OCI-LY7 (cell line): ENCODE results near the gene CTBP1. TPM values are rescaled to one million over a fixed set of nuclear protein-coding genes. Genes with fewer than 3 reads are reported as not detected.

Source experiments
- BruUV-seq: library from RNA; stranded (reverse); fragments of 400-500 nt; replicated peaks from 2 replicates; lab custom pipeline; 2021; lab: Mats Ljungman, UMichigan
- CTCF ChIA-PET: fragments of 300-600 bp; sonication (Branson Sonifier 250); formaldehyde crosslinking; loops from one replicate; lab custom pipeline; 2022; ENCODE audit warnings: antibody characterized with exemption; ENCODE audit not compliant: unreplicated experiment; lab: Charles Lee
- POLR2A ChIA-PET: fragments of 300-600 bp; sonication (Branson Sonifier 250); formaldehyde crosslinking; loops from one replicate; lab custom pipeline; 2022; ENCODE audit warnings: antibody characterized with exemption; lab: Charles Lee
- DNase-seq: peaks from one replicate; pipeline ENCODE4 v3.0.0-alpha.2; 2015; ENCODE audit warnings: low spot score
- H2AFZ ChIP-seq: fragments of 200-600 bp; sonication (generic), shearing (Covaris generic); 2 replicates; pipeline ENCODE4 v1.6.1; 2014; ENCODE audit warnings: mild to moderate bottlenecking, antibody characterized with exemption, low read length, moderate library complexity
- H3K27ac ChIP-seq: fragments of 200-600 bp; sonication (generic); 2 replicates; pipeline ENCODE4 v1.5.1; 2014; ENCODE audit warnings: mixed run types, low read depth, mild to moderate bottlenecking, moderate library complexity, low read length, inconsistent platforms; ENCODE audit not compliant: poor library complexity, severe bottlenecking
- H3K36me3 ChIP-seq: fragments of 200-600 bp; sonication (generic); 2 replicates; pipeline ENCODE4 v1.6.1; 2014; ENCODE audit warnings: mild to moderate bottlenecking, antibody characterized with exemption, low read length, moderate library complexity, mixed read lengths; ENCODE audit not compliant: insufficient read depth
- H3K4me1 ChIP-seq: fragments of 200-600 bp; sonication (generic); 2 replicates; pipeline ENCODE4 v1.5.1; 2014; ENCODE audit warnings: mild to moderate bottlenecking, low read length; ENCODE audit not compliant: insufficient read depth, poor library complexity, severe bottlenecking
- H3K4me2 ChIP-seq: fragments of 200-600 bp; sonication (generic); 2 replicates; pipeline ENCODE4 v1.6.1; 2014; ENCODE audit warnings: mild to moderate bottlenecking, low read length
- H3K4me3 ChIP-seq: fragments of 200-600 bp; sonication (generic); 2 replicates; pipeline ENCODE4 v1.5.1; 2014; ENCODE audit warnings: mild to moderate bottlenecking, low read depth, low read length; ENCODE audit not compliant: poor library complexity, severe bottlenecking
- H3K79me2 ChIP-seq: fragments of 200-600 bp; sonication (generic); 2 replicates; pipeline ENCODE4 v1.6.1; 2016; ENCODE audit warnings: low read depth, mild to moderate bottlenecking, low read length, moderate library complexity, mixed read lengths; ENCODE audit not compliant: insufficient read depth
- H3K9me2 ChIP-seq: fragments of 200-600 bp; sonication (generic); 2 replicates; pipeline ENCODE4 v1.6.1; 2016; ENCODE audit warnings: mild to moderate bottlenecking, low read length, mixed read lengths; ENCODE audit not compliant: insufficient read depth
- H3K9me3 ChIP-seq: fragments of 200-600 bp; sonication (generic); 2 replicates; pipeline ENCODE4 v1.6.1; 2014; ENCODE audit warnings: mild to moderate bottlenecking, mixed run types, low read length, mixed read lengths
- H4K20me1 ChIP-seq: fragments of 200-600 bp; sonication (generic); 2 replicates; pipeline ENCODE4 v1.6.1; 2014; ENCODE audit warnings: mild to moderate bottlenecking, antibody characterized with exemption, low read length, moderate library complexity, mixed read lengths; ENCODE audit not compliant: insufficient read depth
- EZH2phosphoT487 ChIP-seq: fragments of 200-600 bp; sonication (generic); IDR thresholded peaks from 2 replicates; pipeline ENCODE4 v1.6.1; 2018; ENCODE audit warnings: low read depth, borderline replicate concordance, mild to moderate bottlenecking, mixed run types, antibody characterized with exemption, low read length, moderate library complexity, mixed read lengths
- intact Hi-C: fragments of 100-400 bp; cut with micrococcal nuclease; formaldehyde crosslinking; loops from one replicate; pipeline ENCODE4 v1.10.0; 2022; ENCODE audit not compliant: unreplicated experiment
- total RNA-seq, 2 experiments: library from RNA; depleted of rRNA in 1 of 2; stranded (reverse); fragments of >200 nt in 1 of 2; shearing (Covaris generic) in 1 of 2; gene quantifications; 2 replicates each; pipeline ENCODE4 v1.2.3, GENCODE V29; 2014 to 2022
- TF ChIP-seq, protein P1 (sequence below): fragments of 200-600 bp; sonication (generic); conservative IDR thresholded peaks from 2 replicates; pipeline ENCODE4 v1.5.1; 2014; ENCODE audit warnings: mild to moderate bottlenecking, antibody characterized with exemption, low read length, moderate library complexity, mixed read lengths

Gene CTBP1
- total RNA-seq, 2 experiments from 2014 or later = 238 to 311 TPM

GRCh38 chr4:1210241-1210841 lies 38.6 kb downstream of the CTBP1 start:
- Histone ChIP-seq H3K9me3 (no peaks in the 10 kb centered on the region), H2AFZ (no peak overlapping the region), H3K4me2 (no peak overlapping the region), H3K36me3 (peaks cover 65% of the 10 kb centered on the region), H3K4me3 (no peak overlapping the region), H3K27ac (no peak overlapping the region), H3K79me2 (no peaks in the 10 kb centered on the region), H3K9me2 (no peaks in the 10 kb centered on the region), H3K4me1 (peaks cover 15% of the 10 kb centered on the region), H4K20me1 (no peaks in the 10 kb centered on the region)
- BruUV-seq = no TSS peak
- POLR2A ChIA-PET = no interaction called here
- DNase-seq = no peak
- no peak for TF ChIP-seq EZH2phosphoT487
- TF ChIP-seq, protein P1, sequence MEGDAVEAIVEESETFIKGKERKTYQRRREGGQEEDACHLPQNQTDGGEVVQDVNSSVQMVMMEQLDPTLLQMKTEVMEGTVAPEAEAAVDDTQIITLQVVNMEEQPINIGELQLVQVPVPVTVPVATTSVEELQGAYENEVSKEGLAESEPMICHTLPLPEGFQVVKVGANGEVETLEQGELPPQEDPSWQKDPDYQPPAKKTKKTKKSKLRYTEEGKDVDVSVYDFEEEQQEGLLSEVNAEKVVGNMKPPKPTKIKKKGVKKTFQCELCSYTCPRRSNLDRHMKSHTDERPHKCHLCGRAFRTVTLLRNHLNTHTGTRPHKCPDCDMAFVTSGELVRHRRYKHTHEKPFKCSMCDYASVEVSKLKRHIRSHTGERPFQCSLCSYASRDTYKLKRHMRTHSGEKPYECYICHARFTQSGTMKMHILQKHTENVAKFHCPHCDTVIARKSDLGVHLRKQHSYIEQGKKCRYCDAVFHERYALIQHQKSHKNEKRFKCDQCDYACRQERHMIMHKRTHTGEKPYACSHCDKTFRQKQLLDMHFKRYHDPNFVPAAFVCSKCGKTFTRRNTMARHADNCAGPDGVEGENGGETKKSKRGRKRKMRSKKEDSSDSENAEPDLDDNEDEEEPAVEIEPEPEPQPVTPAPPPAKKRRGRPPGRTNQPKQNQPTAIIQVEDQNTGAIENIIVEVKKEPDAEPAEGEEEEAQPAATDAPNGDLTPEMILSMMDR = no peak
- CTCF ChIA-PET = no interaction called here
- intact Hi-C loops = no loop called here

- DNase-seq = no peak
- H3K4me1 ChIP-seq = peaks cover 10% of the 10 kb centered on the region
- BruUV-seq = no TSS peak
- H3K4me3 ChIP-seq = no peak overlapping the region
- TF ChIP-seq EZH2phosphoT487 = no peak
- TF ChIP-seq, protein P1 = no peak
- peaks cover 61% of the 10 kb centered on the region for H3K36me3 ChIP-seq
- intact Hi-C loops = no loop called here
- no peak overlapping the region for H3K27ac ChIP-seq
- H3K9me3 ChIP-seq = no peaks in the 10 kb centered on the region
- no peaks in the 10 kb centered on the region for H3K79me2 ChIP-seq
- no peaks in the 10 kb centered on the region for H4K20me1 ChIP-seq
- H2AFZ ChIP-seq = no peak overlapping the region
- ChIA-PET POLR2A (no interaction called here), CTCF (no interaction called here)
- H3K4me2 ChIP-seq = no peak overlapping the region
- no peaks in the 10 kb centered on the region for H3K9me2 ChIP-seq
These were observed 39.1 kb downstream of the CTBP1 start for GRCh38 chr4:1209821-1210220.

DNA sequence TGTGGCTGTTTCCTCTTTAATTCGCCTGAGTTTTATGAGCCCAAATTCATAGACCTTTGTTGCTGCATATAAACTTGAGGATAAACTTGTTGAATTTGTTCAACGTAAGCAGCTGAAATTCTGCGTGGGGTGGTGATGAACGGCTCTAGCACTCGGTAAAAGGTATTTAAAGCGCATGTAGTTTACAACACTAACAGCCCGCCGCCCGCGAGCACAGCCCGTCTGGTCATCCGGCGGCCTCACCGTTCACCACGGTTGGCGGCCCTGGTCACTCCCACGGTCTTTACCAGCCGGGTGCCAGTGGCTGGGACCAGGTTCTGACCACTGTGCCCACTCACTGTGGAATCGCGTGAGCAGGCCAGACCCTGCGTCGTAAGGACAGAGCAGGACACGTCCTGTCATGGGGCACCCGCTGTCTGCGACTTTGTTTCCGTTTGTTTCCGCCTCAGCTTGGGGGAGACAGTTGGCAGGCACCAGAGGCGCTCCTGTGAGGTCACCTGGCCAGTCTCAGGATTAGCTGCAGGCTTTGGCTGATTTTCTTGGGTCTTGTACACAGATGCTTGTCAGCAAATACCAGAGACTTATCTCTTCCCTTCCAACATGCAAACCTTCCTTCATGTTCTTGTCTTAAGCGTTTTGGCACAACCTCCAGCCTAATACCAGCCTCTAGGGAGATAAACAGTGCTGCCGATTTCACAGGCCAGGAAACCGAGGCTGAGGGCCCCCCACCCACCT lies 39.8 kb downstream of the CTBP1 start:
- intact Hi-C loops = no loop called here
- Histone ChIP-seq H3K27ac (no peak overlapping the region), H3K4me3 (no peak overlapping the region), H4K20me1 (no peaks in the 10 kb centered on the region), H3K9me3 (no peaks in the 10 kb centered on the region), H2AFZ (no peak overlapping the region), H3K36me3 (peaks cover 60% of the 10 kb centered on the region), H3K4me1 (peaks cover 3% of the 10 kb centered on the region), H3K9me2 (no peaks in the 10 kb centered on the region), H3K4me2 (no peak overlapping the region), H3K79me2 (no peaks in the 10 kb centered on the region)
- no TSS peak for BruUV-seq
- no peak for DNase-seq
- TF ChIP-seq, protein P1 = no peak
- TF ChIP-seq EZH2phosphoT487 = no peak
- POLR2A ChIA-PET = no interaction called here
- CTCF ChIA-PET = no interaction called here
